AG08395 (cell line): ENCODE results near the gene RSU1.
A peak's percentile ranks its signal among the peaks of the same experiment; 100 is the strongest.

Experiments used
- DNase-seq: peaks from one replicate; pipeline ENCODE4 v3.0.0; 2012; ENCODE audit warnings: mixed read lengths, low spot score

The RSU1 gene

DNA sequence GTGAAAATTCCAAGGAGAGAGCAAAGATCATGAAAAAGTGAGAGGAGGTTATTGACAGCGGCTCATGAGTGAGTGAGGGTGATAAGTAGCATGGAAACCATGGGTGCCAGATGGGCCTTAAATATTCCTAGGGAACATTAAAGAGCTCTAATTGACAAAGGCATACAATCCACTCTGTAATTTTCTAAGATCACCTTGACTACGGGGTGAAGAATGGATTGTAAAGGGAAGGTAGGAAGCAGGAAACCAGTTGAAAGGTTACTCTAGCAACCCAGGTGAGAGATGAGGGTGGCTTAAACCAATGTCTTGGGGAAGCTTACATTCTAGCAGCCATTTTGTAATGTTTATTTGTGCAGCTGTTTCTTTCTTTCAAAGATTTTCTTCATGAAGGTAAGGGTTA, 75.7 kb downstream of the RSU1 start:
- DNase-seq = no peak

DNA sequence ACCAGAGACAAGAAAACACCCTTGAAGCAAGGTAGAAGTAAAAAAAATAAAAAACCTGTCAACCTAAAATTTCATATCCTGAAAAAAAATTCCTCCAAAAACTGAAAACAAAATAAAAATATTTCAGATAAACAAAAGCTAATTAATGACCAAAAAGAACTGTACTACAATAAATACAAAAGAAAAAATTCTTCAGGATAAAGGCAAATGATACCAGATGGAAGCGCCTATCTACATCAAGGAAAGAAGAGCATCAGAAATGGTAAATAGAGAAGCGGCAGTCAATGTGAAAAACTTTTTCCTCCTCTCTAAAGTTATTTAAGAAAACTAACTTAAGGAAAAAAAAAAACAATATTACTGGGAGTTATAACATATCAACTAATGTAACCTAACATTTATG, 79.8 kb downstream of the RSU1 start:
- no peak for DNase-seq

DNA sequence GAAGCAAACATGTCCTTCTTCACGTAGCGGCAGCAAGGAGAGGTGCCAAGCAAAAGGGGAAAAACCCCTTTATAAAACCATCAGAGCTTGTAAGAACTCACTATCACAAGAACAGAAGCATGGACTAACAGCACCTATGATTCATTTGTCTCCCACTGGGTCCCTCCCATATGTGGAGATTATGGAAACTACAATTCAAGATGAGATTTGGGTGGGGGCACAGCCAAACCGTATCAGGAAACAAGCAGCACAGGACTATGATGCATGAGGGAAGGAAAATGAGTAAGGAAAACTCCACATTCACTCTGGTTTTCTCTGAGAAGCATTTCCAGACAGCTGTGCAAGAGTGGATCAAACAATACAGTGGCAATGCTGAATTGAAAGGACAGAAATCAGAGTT, 81.6 kb downstream of the RSU1 start:
- DNase-seq = no peak

DNA sequence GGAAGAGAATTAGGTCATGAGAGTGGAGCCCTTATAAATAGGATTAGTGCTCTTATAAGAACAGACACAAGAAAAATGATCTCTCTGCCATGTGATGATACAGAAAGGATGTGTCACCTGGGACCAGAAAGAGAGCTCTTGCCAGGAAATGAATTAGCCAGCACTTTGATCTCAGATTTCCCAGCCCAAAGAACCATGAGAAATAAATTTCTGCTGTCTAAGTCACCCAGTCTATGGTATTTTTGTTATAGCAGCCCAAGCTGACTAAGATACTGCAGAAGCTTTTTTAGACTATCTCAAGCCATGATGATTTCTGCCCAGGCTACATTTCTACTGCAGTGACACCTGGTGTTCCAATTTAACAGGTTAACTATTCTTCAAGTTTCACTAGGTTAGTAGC, 84.8 kb downstream of the RSU1 start:
- DNase-seq = no peak

DNA sequence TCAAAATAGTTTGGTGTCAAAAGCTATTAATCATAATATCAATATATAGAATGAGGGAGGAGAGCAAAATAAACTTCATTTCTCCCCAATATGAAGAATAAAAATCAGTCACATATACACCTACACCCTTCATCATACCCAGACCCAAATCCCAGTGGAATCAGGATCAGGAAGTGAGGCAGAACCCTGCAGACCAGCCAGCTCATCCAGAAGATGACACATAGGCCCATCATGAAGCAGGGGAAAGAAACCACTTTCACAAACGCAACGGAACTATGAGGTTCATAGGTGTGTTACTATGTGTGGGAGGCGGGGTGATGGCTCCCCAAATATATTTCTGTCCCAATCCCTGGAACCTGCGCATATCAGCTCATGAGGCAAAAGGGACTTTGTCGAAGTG, 89.0 kb downstream of the RSU1 start:
- DNase-seq = no peak

DNA sequence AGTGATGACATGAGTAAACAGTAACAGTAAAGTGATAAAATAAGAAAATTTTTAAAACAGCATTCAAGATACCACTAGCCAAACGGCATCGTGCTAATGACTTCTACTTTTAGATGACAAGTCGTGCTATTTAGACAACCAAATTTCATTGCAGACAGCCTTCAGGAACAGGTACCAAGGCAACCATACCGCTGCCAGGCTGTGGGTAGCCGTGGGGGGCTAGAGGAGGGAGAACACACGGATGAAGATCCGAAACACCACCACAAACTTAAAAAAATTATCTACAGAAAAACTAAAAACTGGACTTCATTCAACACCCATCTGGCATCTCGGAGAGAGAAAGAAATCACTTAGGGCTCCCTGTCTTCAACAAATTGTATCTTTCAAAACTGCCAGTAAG, 89.6 kb downstream of the RSU1 start:
- DNase-seq = no peak

DNA sequence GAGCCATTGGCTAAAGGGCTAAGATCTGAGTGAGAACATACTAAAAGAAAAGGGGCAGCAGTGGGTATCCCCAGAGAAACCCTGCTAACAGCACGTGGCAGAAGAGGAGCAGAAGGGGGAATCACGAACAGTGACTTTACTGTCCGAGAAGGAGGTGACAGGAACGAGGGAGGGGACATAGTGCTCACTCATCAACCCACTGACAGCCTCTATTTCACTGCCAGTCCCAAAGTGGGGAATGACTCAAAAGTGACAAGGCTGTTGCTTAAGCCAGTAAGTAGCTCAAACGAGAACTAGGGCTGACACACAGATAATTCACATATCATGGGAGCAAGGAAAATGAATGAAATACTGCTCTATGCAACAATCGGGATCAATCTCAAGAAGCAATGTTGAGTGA, 92.7 kb downstream of the RSU1 start:
- no peak for DNase-seq

DNA sequence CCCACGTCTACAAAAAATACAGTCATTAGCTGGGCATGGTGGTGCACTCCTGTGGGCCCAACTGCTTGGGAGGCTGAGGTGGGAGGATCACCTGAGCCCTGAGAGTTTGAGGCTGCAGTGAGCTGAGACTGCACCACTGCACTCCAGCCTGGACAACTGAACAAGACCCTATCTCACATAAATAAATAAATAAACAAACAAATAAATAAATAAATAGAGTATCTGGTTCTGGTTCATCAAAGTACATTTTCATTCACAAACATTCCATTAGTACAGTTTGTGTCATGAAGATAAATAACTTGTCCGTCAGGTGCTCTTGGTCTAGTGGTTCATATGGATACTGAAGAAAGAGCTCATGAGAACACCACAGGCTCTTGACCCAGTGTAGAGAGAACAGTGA, 96.4 kb downstream of the RSU1 start:
- no peak for DNase-seq

DNA sequence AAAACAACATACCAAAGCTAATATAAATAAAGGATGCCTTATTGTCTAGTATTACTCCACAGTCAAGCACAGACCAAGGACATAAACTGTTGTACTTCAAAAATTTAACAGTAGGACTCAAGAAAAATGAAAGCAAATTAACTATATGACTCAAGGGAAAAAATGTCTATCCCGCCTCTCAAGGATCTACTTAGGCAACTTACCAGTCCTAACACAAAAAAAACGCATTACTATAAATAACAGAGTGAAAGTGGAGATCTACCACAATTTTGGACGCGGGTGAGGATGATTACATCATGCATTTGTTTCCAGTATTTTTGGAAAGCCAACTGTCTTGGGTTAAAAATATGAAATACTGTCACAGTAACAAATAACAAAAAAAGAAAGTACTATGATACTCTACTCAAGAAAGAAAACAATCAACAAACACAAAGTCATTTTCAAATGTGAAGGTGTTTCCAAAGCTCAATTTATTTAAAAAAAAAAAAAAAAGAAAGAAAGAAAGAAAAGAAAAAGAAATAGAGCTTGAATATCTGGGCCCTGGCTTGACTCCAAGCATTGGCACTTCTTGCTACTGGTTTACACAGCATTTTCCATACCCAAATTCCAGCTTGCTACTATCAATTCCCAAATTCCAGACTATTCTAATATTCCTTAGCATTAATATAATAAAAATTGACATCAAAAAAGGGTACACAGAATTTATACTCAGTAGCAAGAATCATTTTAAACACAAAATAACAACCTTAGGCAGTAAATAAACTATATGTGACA, 99.4 kb downstream of the RSU1 start:
- DNase-seq = peak; percentile 47

DNA sequence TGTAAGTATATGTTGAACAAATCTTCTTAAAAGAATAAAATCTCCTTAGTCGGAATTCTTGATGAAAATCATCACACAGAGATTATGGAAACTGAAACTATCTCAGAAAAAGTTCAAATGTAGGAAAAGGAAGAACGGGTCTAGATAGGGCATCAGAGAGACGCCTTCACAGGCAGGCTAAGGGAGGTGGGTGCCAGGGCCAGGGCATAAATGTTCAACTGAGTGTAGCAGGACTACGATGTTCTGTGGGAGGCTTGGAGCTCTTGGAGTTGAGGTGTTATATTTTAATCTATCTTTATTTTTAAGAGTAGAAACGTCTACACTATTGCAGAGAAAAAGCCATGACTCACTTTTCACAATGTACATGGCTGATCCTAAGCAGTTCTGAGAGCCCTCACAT, 101.2 kb downstream of the RSU1 start:
- no peak for DNase-seq

DNA sequence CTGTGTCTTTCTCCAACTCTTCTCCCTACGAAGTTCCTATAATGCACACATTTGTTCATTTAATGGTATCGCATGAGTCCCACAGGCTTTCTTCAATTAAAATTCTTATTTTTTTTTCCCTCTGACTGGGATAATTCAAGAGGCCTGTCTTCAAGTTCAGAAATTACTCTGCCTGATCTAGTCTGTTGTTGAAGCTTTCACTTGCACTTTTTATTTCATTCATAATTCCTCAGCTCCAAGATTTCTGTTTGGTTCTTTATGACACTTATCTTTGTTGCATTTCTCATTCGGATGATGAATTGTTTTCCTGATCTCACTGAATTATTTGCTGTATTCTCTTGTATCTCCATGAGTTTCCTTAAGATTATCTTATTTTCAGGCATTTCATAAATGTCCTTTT, 103.9 kb downstream of the RSU1 start:
- DNase-seq = no peak

DNA sequence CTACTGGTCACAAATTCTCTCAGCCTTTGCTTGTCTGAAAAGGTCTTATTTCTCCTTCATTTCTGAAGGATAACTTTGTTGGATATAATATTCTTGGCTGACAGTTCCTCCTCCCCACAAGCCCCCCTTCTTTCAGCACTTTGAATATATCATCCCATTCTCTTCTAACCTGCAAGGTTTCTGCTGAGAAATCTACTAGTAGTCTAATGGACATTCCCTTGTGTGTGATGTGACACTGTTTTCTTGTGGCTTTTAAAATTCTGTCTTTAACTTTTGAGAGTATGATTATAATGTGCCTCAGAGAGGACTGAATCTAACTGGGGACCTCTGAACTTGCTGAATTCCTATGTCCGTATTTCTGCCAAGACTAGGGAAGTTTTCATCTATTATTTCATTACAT, 104.3 kb downstream of the RSU1 start:
- DNase-seq = no peak

DNA sequence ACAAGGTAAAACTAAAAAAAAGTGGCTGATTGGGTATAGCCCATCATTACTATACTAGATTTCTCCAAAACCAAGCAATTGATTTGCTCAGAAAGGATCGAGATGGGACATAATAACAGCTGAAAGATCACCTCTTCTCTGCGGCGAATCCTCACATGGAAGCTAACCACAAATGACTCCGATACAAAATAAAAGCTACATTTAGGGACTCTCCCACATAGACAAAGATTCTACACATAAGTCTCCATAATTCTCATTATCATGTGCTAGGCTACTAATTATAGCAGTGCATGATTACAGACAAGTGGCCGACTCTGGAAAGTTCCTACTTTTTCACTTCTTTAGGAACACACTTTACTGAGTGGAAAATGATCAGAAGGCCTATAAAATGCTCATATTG, 116.9 kb downstream of the RSU1 start:
- no peak for DNase-seq

DNA sequence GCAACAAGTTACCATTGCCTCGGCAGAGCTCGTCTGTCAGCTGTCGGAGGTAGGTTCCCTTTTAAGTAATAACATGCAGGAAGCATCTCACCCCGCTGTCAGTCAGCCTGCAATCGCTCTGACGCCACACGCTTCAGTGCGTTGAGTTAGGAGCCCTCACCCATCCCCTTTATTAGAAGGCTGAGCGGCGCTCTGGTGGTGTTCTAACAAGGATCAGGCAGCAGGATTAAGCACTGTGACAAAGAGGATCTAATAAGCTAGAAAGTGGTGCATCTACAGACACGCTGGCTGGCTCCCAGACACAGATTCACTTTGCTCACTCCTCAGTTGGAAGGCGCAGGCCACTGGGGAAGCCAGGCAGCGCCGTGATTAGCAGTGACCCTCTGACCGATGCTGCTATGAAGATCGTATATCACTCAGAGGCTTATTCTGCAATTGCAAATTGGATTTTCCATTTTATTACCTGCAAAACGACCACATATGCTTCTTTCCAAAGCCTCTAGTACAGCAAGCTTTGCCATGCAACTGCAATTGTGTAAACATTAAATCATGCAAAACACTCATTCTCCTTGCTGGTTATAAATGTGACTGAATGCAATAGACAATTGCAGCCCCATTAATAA, 117.7 kb downstream of the RSU1 start:
- no peak for DNase-seq

DNA sequence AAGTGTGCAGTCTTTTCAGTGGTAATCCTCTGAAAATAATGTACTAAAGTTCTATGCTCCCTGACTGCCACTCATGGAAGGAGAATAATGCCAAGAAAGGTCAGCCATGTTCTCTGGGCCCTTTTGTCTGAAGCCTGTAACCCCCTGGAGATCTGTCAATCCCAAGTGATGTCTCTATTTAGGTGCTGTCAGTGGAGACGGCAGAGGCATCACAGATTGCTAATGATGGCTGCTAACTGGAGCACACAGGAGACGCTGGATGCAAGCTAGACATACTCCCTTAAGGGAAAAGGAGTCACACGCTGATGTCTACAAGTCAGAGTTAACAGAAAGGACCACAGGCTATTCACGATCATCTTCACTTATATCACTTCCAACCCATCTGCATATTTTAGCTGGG, 118.8 kb downstream of the RSU1 start:
- DNase-seq = no peak

DNA sequence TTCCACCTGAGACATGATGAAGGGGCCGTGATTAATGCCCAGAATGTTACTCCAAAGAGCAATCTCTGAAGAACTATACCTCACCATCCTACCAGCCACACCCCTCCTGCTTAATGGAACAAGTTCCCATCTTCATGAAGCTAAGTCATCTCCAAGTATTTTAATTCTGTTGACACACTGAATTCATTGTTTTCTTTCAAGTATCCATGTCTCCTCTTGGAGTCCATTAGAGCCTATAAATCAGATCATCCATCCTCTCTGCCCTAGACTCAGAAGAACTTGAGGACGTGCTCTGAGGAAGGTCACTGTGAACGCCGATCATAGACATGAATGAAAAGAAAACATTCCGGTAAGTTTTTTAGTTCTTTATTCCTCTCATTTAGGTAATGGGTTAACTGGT, 126.8 kb downstream of the RSU1 start:
- DNase-seq = no peak

DNA sequence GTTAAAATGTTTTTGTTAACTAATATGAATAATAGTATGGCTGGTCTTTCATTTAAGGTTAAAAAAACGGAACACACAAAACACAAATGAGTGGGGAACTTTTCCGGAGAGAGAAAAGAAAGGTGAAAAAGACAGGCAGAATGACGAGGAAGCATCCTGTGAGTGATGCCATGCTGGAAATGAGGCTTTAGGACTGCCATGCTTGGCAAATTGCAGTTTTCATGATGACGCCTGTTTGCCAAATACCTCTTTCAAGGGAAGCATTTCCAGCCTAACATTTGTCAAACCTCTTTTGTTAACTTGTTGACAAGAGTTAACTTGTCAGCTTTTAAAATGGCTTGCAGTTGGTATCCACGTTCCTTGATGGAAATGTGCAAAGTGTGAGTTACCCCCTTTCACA, 127.5 kb downstream of the RSU1 start:
- DNase-seq = no peak

DNA sequence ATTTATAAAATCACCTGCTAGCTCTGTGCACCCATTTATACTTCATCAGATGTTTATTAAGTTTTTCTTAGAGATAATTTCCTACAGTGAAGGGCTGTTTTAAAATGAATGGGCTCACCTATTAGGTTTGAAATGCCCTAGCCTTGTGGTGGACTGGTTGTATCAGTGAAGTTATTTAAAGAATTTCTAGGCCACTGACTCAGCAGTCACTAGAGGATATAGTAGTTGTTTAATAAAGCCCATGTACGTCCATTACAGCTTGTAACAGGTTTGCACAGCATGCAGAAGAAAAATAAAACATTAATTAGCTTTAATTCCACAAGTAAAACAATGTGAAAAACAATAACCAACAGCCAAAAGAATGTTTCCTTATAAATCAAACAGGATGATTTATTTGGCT, 128.0 kb downstream of the RSU1 start:
- DNase-seq = no peak

DNA sequence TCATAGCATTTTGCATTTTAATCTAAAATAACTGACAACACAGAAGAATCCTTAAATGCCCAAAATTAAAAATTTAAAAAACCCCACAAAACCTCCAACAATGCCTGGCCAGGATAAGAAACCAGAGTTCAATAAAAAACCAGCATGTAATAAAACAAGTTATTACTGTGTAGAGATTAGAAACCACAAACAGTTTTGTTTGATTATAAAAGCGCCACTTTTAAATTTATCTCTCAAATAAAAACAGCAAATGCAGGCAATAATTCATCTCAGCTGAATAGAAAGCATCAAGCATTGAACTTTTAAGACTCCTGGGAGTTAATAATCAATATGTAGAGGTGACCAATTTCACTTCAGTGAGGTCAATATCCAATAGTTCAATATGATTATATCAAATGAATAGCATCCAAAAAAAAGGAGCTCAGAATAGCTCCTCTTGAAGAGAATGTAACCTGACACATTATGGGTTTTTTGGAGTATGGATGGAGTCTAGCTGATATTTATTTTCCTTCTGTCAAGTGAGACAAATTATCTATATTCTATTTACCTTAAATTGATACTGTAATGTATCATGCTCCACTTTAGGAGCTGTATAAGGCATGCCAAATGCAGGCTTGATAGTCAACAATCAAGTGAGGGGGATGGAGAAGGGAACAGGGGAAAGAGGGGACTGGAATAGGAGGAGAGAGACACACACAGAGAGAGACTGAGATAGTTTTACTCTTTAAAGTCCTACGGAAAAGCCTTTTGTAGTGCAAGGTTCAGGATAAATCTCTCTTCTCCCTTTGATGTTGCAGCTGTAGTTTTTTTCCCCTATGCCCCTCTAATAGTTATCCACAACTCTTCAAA, 130.9 kb downstream of the RSU1 start:
- no peak for DNase-seq

DNA sequence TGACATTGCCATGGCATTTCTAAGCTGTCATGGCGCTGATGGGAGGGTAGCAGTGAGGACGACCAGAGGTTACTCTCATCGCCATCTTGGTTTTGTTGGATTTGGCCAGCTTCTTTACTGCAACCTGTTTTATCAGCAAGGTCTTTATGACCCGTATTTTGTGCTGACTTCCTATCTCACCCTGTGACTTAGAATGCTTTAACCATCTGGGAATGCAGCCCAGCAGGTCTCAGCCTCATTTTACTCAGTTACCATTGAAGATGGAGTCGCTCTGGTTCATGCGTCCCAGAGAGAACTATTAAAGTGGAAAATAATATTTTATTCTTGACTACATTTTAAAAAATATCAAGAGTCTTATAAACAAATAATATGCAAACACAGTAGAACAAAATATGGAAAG, 131.7 kb downstream of the RSU1 start:
- no peak for DNase-seq

DNA sequence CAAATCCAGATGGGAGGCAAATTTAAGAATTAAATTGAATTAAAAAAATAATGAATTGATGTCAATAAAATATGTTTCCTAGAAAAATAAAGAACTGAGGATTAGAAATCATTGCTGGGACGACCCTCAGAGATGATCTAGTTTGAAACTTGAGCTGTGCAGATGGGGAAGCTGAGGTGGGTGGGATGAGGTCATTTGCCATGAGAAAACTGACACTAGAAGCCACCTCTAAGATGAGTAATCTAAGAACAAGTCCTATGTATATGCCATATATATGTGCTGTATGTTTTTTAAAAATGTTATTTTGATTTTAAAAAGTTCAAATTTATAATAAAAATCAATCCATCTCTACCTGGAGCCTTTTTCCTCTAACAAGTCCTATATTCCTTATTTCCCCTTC, 135.7 kb downstream of the RSU1 start:
- DNase-seq = no peak

DNA sequence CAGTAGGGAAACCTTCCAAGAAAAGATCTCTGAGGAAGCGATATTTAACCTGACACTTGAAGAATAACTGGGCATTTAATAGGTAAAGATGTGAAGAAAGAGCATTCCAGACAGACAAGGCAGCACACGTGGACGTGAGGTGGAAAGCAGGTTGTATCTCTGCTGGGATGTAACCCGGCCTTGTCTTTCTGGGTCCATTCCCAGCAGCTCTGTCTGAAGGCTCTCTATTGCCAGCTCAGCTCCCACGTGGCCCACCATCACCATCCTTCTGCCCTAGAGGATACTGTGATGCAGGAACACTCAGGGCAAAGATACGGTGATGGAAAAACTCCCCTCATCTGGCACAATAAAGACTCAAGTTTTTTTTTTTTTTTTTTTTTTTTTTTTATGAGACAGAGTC, 137.7 kb downstream of the RSU1 start:
- no peak for DNase-seq

DNA sequence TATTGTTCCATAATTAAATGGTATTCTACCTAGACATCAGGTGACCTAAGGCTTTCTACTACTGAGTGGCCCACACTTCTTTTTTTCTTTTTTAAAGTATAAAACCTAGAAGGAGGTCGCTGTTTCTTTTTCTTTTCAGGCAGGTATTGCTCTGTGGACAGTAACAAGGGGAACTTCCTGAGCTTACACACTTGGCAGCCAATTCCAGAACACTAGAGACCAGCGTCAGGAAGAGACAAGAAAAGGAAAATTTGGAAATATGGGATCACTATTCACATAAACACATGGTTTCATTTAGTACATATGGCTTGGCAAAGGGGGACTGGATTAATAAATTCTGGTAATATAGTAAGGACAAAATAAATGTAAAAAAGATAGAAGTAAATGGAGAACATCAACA, 141.9 kb downstream of the RSU1 start:
- DNase-seq = no peak
